Measurements from ENCODE around the gene RFC4. TPM values are rescaled to one million over a fixed set of nuclear protein-coding genes. Genes with fewer than 3 reads are reported as not detected.

The RFC4 gene
- total and polyA plus RNA-seq, 2 of the 4 experiments (the other 2 are of a cell fraction), result 19.5 to 27.9 TPM

DNA sequence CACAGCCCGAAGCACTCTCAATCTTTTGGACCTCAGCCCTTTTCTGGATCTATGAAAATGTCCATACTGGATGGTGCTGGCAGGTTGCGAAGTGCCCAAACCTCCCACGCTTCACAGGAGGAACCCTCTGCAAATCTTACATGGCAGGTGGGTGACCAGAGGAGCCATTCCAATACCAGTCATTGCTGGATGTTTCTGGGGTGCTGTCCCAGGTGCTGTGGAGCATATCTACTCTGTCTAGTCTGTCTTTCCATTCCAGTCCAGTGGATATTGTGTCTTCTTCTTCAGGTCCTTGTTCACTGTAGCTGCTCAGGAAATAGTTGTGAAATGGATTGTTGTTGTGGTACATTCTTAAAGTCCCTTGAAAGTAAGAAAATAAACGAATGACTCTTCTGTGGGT is 25.5 kb upstream of the RFC4 start:
- no TSS peak for BruUV-seq (replicated peaks)
- H4K5ac ChIP-seq (ENCODE audit: low read depth, low read length), result no peak overlapping the region
- no peak overlapping the region for H2AFZ ChIP-seq (replicated peaks; ENCODE audit: low read length, poor library complexity)
- H2AK5ac ChIP-seq (ENCODE audit: low read depth, low read length), result no peak overlapping the region
- H2BK15ac ChIP-seq (ENCODE audit: low read depth, low read length), result no peak overlapping the region
- in situ Hi-C loops (cut with MboI; ENCODE audit: low sequenced_read_pairs), result no loop called here
- POLR2A ChIA-PET (ENCODE audit: unreplicated experiment), result no interaction called here
- H3K56ac ChIP-seq (ENCODE audit: extremely low read depth, insufficient read depth, low read length), result no peak overlapping the region
- TF ChIP-seq CEBPB (IDR thresholded peaks at IDR 0.05; ENCODE audit: low read depth, low read length), result no peak
- no peak for TF ChIP-seq CTCF (conservative IDR thresholded peaks at IDR 0.05; ENCODE audit: low read depth, low read length)
- TF ChIP-seq RAD21 (IDR thresholded peaks at IDR 0.05; ENCODE audit: low read length), result no peak
- TF ChIP-seq RCOR1 (IDR thresholded peaks at IDR 0.05; ENCODE audit: insufficient replicate concordance, low read length), result no peak
- TF ChIP-seq CHD1 (IDR thresholded peaks at IDR 0.05; ENCODE audit: low read depth, low read length), result no peak
- TF ChIP-seq ELK1 (IDR thresholded peaks at IDR 0.05; ENCODE audit: borderline replicate concordance, low read depth, low read length), result no peak
- TF ChIP-seq MAFK (IDR thresholded peaks at IDR 0.05; ENCODE audit: low read depth, low read length), result no peak
- no peak for TF ChIP-seq BHLHE40 (IDR thresholded peaks at IDR 0.05; ENCODE audit: low read depth, low read length)
- no peak for TF ChIP-seq SMC3 (IDR thresholded peaks at IDR 0.05; ENCODE audit: low read depth, low read length)
- TF ChIP-seq MAZ (IDR thresholded peaks at IDR 0.05; ENCODE audit: borderline replicate concordance, low read depth, low read length), result no peak
- TF ChIP-seq RFX5 (IDR thresholded peaks at IDR 0.05; ENCODE audit: low read depth, low read length), result no peak
- H2BK120ac ChIP-seq (ENCODE audit: low read depth, low read length), result no peak overlapping the region
- no peaks in the 10 kb centered on the region for H3K79me1 ChIP-seq (ENCODE audit: low read depth in 1 of 2, low read length in 2 of 2)
- peaks cover 35% of the 10 kb centered on the region for H3K27me3 ChIP-seq (ENCODE audit: control insufficient read depth, insufficient read depth, low read length)
- H3K4me2 ChIP-seq (ENCODE audit: low read depth, low read length), result no peak overlapping the region
- no peaks in the 10 kb centered on the region for H3K4me1 ChIP-seq (ENCODE audit: control insufficient read depth, insufficient read depth, low read length)
- H2BK20ac ChIP-seq (ENCODE audit: low read depth, low read length), result no peak overlapping the region
- no peak overlapping the region for H3K23ac ChIP-seq (ENCODE audit: low read depth, low read length)
- H4K8ac ChIP-seq (ENCODE audit: low read depth in 2 of 2, low read length in 2 of 2), result no peak overlapping the region
- no peak overlapping the region for H3K4ac ChIP-seq (ENCODE audit: low read depth, low read length)
- DNase-seq, result no peak
- no peak overlapping the region for H3K4me3 ChIP-seq (ENCODE audit: insufficient read depth, low read depth, low read length)
- no peak for ATAC-seq (ENCODE audit: low read depth)
- dilution Hi-C loops (cut with HindIII; ENCODE audit: low sequenced_read_pairs, unreplicated experiment), result no loop called here
- no CpG with 5 or more reads among the region's 4 CpGs for WGBS, 2 experiments (ENCODE audit: extremely low coverage in 2 of 2, insufficient read length in 1 of 2)
- H3K9me1 ChIP-seq (ENCODE audit: insufficient read depth, low read length), result no peaks in the 10 kb centered on the region
- CTCF ChIA-PET, result no interaction called here
- H2AK9ac ChIP-seq (replicated peaks; ENCODE audit: low read depth, low read length, poor library complexity), result peak overlapping the region; percentile 58
- H3K18ac ChIP-seq (ENCODE audit: low read depth, low read length), result no peak overlapping the region
- intact Hi-C loops (cut with micrococcal nuclease), result loop anchor here (5.0 kb wide), 1 partner anchor 321 kb away; no protein-coding TSS in a partner anchor
- no peaks in the 10 kb centered on the region for H3K9me3 ChIP-seq (ENCODE audit: control insufficient read depth, insufficient read depth, low read length)
- H4K91ac ChIP-seq (ENCODE audit: insufficient read depth, low read depth, low read length), result no peak overlapping the region
- no peak overlapping the region for H3K14ac ChIP-seq (replicated peaks; ENCODE audit: low read depth, low read length)
- H3K27ac ChIP-seq (ENCODE audit: insufficient read depth, low read length), result no peak overlapping the region
- H3K36me3 ChIP-seq (ENCODE audit: control insufficient read depth, insufficient read depth, low read length), result no peaks in the 10 kb centered on the region
- H2BK5ac ChIP-seq (ENCODE audit: low read depth, low read length, poor library complexity, severe bottlenecking), result no peak overlapping the region
- no peaks in the 10 kb centered on the region for H4K20me1 ChIP-seq (ENCODE audit: insufficient read depth, low read length)
- no peak overlapping the region for H3K9ac ChIP-seq (ENCODE audit: low read depth, low read length)
